ENCODE data around the gene GNB5. TPM values are rescaled to one million over a fixed set of nuclear protein-coding genes. Genes with fewer than 3 reads are reported as not detected.

The GNB5 gene
- polyA plus RNA-seq, 1 donor from 2014 or later = 89.6 TPM

DNA sequence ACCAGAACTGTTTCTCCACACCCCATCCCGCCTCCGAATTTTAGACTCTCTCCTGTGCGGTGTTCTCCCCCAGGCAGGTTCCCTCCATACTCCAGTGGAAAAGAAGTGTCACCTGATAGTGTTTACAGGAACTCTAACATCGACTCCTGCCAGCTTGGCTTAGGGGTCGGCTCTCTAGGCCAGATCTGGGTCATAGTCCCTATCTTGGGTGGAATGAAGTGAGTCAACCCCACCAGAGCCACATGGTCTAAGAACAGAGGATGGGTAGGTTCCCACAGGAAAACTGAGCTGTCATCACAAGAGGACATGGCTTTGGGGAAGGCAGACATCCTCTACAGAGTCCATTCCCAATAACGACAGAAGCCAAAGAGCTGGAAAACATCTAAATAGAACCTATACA is 84.6 kb downstream of the GNB5 start:
- Histone ChIP-seq H3K27me3 (ENCODE audit: insufficient read depth, low read depth, low read length) (no peaks in the 10 kb centered on the region), H3K36me3 (ENCODE audit: insufficient read depth, low read length) (no peaks in the 10 kb centered on the region), H3K27ac (ENCODE audit: low read length) (no peak overlapping the region), H3K4me2 (ENCODE audit: low read length) (no peak overlapping the region), H3K4me3 (ENCODE audit: low read length) (no peak overlapping the region), H3F3A (ENCODE audit: insufficient read depth, low read length, poor library complexity, severe bottlenecking) (no peaks in the 10 kb centered on the region), H3K9me2 (ENCODE audit: insufficient read depth, low read length) (no peaks in the 10 kb centered on the region), H3K9me3 (ENCODE audit: low read length) (no peaks in the 10 kb centered on the region), H4K20me1 (ENCODE audit: insufficient read depth) (no peaks in the 10 kb centered on the region), H2AFZ (ENCODE audit: low read depth, low read length) (no peak overlapping the region), H3K79me2 (replicated peaks; ENCODE audit: insufficient read depth, low read length) (no peaks in the 10 kb centered on the region), H3K9ac (ENCODE audit: low read length) (no peak overlapping the region)
- TF ChIP-seq POLR2AphosphoS5 (IDR thresholded peaks at IDR 0.05) (no peak), TAF1 (IDR thresholded peaks at IDR 0.05; ENCODE audit: low read depth) (no peak), CTCF (IDR thresholded peaks at IDR 0.05; ENCODE audit: poor library complexity, severe bottlenecking) (no peak), EP300 (conservative IDR thresholded peaks at IDR 0.05; ENCODE audit: poor library complexity, severe bottlenecking) (no peak), SMC3 (conservative IDR thresholded peaks at IDR 0.05; ENCODE audit: poor library complexity) (no peak), RAD21 (conservative IDR thresholded peaks at IDR 0.05) (no peak), EZH2 (IDR thresholded peaks at IDR 0.05; ENCODE audit: borderline replicate concordance, insufficient read depth, low read length, poor library complexity, severe bottlenecking) (no peak), MXI1 (conservative IDR thresholded peaks at IDR 0.05; ENCODE audit: poor library complexity, severe bottlenecking) (no peak)
- TF ChIP-seq, protein P1, sequence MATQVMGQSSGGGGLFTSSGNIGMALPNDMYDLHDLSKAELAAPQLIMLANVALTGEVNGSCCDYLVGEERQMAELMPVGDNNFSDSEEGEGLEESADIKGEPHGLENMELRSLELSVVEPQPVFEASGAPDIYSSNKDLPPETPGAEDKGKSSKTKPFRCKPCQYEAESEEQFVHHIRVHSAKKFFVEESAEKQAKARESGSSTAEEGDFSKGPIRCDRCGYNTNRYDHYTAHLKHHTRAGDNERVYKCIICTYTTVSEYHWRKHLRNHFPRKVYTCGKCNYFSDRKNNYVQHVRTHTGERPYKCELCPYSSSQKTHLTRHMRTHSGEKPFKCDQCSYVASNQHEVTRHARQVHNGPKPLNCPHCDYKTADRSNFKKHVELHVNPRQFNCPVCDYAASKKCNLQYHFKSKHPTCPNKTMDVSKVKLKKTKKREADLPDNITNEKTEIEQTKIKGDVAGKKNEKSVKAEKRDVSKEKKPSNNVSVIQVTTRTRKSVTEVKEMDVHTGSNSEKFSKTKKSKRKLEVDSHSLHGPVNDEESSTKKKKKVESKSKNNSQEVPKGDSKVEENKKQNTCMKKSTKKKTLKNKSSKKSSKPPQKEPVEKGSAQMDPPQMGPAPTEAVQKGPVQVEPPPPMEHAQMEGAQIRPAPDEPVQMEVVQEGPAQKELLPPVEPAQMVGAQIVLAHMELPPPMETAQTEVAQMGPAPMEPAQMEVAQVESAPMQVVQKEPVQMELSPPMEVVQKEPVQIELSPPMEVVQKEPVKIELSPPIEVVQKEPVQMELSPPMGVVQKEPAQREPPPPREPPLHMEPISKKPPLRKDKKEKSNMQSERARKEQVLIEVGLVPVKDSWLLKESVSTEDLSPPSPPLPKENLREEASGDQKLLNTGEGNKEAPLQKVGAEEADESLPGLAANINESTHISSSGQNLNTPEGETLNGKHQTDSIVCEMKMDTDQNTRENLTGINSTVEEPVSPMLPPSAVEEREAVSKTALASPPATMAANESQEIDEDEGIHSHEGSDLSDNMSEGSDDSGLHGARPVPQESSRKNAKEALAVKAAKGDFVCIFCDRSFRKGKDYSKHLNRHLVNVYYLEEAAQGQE (IDR thresholded peaks at IDR 0.05; ENCODE audit: borderline replicate concordance) = no peak

DNA sequence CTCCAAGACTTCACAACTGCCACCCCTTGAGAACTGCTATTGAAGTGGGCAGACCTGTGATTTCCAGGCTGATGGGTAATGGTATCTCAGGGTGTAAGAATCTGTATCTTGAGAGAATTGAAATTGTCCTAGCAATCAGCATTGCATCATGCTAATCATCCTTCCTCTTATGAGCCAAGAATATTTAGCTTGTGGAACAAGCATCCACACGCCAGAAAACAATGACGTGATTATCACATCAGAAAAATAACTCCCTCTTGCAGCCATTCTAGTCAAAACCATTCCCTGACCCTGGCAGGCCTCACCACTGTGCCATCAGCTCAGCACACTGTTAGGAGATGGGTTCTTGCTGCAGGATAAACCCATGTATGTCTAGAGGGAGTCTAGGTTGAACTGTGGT is 85.3 kb downstream of the GNB5 start:
- H3K27ac ChIP-seq (ENCODE audit: low read length) = no peak overlapping the region
- no peak overlapping the region for H3K4me3 ChIP-seq (ENCODE audit: low read length)
- H3K9me2 ChIP-seq (ENCODE audit: insufficient read depth, low read length) = no peaks in the 10 kb centered on the region
- H2AFZ ChIP-seq (ENCODE audit: low read depth, low read length) = no peak overlapping the region
- TF ChIP-seq TAF1 (IDR thresholded peaks at IDR 0.05; ENCODE audit: low read depth) (no peak), EP300 (conservative IDR thresholded peaks at IDR 0.05; ENCODE audit: poor library complexity, severe bottlenecking) (no peak), RAD21 (conservative IDR thresholded peaks at IDR 0.05) (no peak), POLR2AphosphoS5 (IDR thresholded peaks at IDR 0.05) (no peak)
- TF ChIP-seq, protein P1 (IDR thresholded peaks at IDR 0.05; ENCODE audit: borderline replicate concordance) = no peak
- no peaks in the 10 kb centered on the region for H3K9me3 ChIP-seq (ENCODE audit: low read length)
- H3K4me2 ChIP-seq (ENCODE audit: low read length) = no peak overlapping the region
- no peaks in the 10 kb centered on the region for H3K36me3 ChIP-seq (ENCODE audit: insufficient read depth, low read length)
- H3K79me2 ChIP-seq (replicated peaks; ENCODE audit: insufficient read depth, low read length) = no peaks in the 10 kb centered on the region
- H3K27me3 ChIP-seq (ENCODE audit: insufficient read depth, low read depth, low read length) = no peaks in the 10 kb centered on the region
- no peaks in the 10 kb centered on the region for H4K20me1 ChIP-seq (ENCODE audit: insufficient read depth)
- H3K9ac ChIP-seq (ENCODE audit: low read length) = no peak overlapping the region
- H3F3A ChIP-seq (ENCODE audit: insufficient read depth, low read length, poor library complexity, severe bottlenecking) = no peaks in the 10 kb centered on the region

Measured in neural cell (in vitro differentiated cells).